WERI-Rb-1 (cell line): ENCODE results near the gene G2E3.
A peak's percentile ranks its signal among the peaks of the same experiment; 100 is the strongest.

Source experiments
- DNase-seq: peaks from one replicate; pipeline ENCODE4 v3.0.0-alpha.2; 2020
- H3K27ac ChIP-seq: fragments of 250-450 bp; sonication (Bioruptor Pico); 2 replicates; pipeline ENCODE4 v1.5.1; 2020; ENCODE audit warnings: mild to moderate bottlenecking, moderate library complexity
- H3K27me3 ChIP-seq: fragments of 250-450 bp; sonication (Bioruptor Pico); 2 replicates; pipeline ENCODE4 v1.5.1; 2021; ENCODE audit warnings: mild to moderate bottlenecking, low read depth, moderate library complexity; ENCODE audit not compliant: insufficient read depth, severe bottlenecking
- H3K36me3 ChIP-seq: fragments of 250-450 bp; sonication (Bioruptor Pico); 2 replicates; pipeline ENCODE4 v1.5.1; 2020; ENCODE audit warnings: mild to moderate bottlenecking, moderate library complexity
- H3K4me3 ChIP-seq: 2 replicates; pipeline ENCODE4 v1.5.1; 2011; ENCODE audit warnings: low read depth, mild to moderate bottlenecking, control low read depth, low read length
- H3K9me3 ChIP-seq: fragments of 250-450 bp; sonication (Bioruptor Pico); 2 replicates; pipeline ENCODE4 v1.5.1; 2021; ENCODE audit warnings: mild to moderate bottlenecking, moderate library complexity; ENCODE audit not compliant: severe bottlenecking
- CTCF ChIP-seq: IDR thresholded peaks from 2 replicates; pipeline ENCODE4 v1.5.1; 2011; ENCODE audit warnings: low read depth, mild to moderate bottlenecking, control low read depth, inconsistent platforms, low read length

Gene G2E3, protein sequence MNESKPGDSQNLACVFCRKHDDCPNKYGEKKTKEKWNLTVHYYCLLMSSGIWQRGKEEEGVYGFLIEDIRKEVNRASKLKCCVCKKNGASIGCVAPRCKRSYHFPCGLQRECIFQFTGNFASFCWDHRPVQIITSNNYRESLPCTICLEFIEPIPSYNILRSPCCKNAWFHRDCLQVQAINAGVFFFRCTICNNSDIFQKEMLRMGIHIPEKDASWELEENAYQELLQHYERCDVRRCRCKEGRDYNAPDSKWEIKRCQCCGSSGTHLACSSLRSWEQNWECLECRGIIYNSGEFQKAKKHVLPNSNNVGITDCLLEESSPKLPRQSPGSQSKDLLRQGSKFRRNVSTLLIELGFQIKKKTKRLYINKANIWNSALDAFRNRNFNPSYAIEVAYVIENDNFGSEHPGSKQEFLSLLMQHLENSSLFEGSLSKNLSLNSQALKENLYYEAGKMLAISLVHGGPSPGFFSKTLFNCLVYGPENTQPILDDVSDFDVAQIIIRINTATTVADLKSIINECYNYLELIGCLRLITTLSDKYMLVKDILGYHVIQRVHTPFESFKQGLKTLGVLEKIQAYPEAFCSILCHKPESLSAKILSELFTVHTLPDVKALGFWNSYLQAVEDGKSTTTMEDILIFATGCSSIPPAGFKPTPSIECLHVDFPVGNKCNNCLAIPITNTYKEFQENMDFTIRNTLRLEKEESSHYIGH

DNA sequence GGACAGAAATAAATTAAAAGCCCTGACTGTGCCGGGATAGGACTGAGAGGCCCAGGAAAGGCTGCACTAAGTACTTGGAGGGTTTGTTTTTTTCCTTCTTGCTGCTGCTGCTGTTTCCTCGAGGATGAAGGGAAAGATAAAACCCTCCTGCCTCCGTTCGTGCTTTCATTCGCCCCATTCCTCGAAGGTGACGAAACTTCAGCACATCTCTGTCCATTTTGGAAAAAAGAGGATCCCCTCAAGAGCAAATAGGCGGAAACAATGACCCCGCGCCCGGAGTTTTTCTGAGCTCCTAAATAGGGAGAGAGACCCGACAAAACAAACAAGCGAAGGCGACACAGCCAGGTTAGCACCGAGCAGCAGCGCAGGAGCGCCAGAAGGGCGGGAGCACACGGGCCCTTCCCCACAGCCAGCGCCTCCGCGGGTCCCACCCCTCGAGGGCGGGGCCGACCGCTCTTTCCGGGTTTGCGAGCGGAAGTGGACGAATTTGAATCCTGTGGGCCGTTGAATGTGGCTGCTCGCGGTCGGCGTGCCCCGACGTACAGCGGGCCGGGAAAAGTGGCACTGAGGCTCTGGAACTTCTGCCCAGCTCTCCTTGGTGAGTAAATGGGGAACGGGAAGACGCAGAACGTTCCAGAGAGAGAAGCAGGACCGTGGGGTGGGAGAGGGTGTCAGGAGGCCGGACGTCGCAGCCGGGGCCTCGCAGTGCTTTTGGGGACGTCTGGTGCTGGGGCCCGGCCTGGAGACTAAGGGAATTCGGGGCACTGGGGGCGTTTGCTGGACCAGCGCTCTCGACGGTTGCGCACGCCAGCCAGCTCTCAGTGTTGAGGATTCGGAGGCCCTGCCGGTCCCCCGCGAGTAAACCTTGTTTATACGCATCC, at the start of gene G2E3:
Gene G2E3 (plus strand): TSS at position 484 of the 881 bp plus-strand sequence. CDS start 21,922 bp downstream, outside the sequence.
- DNase-seq, result peak; percentile 91
- Histone ChIP-seq H3K27ac (peak within 1 kb of the TSS; percentile 93), H3K9me3 (no peaks in the 10 kb centered on the region), H3K27me3 (no peaks in the 10 kb centered on the region), H3K36me3 (peaks cover 15% of the 10 kb centered on the region), H3K4me3 (peak within 1 kb of the TSS; percentile 90)
- TF ChIP-seq CTCF, result no peak

DNA sequence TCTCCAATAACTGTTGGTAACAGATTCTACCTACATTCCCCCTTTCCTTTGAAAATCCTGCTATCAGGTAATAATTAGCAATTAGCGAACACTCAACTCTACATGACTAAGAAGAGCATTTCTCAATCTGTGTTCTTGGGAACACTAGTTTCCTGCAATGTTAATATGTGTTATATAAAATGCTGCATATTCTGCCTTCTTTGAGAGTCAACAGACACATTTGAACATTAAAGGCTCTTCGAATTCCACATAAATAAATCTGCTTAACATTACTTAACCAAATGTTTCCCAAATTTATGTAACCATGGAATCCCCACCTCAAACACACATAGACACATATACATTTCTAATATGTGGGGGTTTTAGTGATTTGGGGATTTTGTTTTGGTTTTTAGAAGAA, 41.2 kb upstream of the G2E3 start:
- Histone ChIP-seq H3K9me3 (no peaks in the 10 kb centered on the region), H3K27me3 (no peaks in the 10 kb centered on the region), H3K4me3 (no peak overlapping the region), H3K36me3 (no peaks in the 10 kb centered on the region), H3K27ac (no peak overlapping the region)
- DNase-seq, result no peak
- no peak for TF ChIP-seq CTCF

GRCh38 chr14:30518867-30519560, 39.9 kb upstream of the G2E3 start:
- Histone ChIP-seq H3K4me3 (no peak overlapping the region), H3K27me3 (no peaks in the 10 kb centered on the region), H3K27ac (no peak overlapping the region), H3K9me3 (no peaks in the 10 kb centered on the region), H3K36me3 (no peaks in the 10 kb centered on the region)
- TF ChIP-seq CTCF, result no peak
- no peak for DNase-seq

- no peaks in the 10 kb centered on the region for H3K27me3 ChIP-seq
- no peak for TF ChIP-seq CTCF
- no peaks in the 10 kb centered on the region for H3K36me3 ChIP-seq
- H3K9me3 ChIP-seq, result no peaks in the 10 kb centered on the region
- no peak overlapping the region for H3K27ac ChIP-seq
- no peak overlapping the region for H3K4me3 ChIP-seq
- DNase-seq, result no peak
Observed at GRCh38 chr14:30519961-30520360, 39.0 kb upstream of the G2E3 start.

DNA sequence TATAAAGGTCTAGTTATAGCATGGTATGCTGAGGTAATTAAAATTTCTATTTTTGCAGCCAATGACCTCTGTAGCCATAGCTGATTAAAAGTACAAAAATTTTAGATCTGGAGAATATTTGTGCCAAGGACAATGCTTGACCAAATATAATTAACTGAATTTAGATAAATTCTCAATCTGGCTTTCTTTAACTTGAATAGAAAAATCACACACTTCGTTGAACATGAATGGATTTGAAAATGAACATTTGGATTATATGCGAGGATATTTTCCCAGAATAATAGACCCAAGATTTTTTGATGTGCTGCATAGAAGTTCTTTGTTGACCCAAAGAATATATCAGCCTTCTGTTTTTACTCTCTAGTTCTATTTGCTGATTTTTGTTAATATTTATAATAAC, 38.4 kb upstream of the G2E3 start:
- Histone ChIP-seq H3K27me3 (no peaks in the 10 kb centered on the region), H3K4me3 (no peak overlapping the region), H3K9me3 (no peaks in the 10 kb centered on the region), H3K27ac (no peak overlapping the region), H3K36me3 (no peaks in the 10 kb centered on the region)
- DNase-seq, result no peak
- no peak for TF ChIP-seq CTCF
